Muscle of leg (tissue), 11 donors: Measurements from ENCODE around the gene CCDC201. TPM values are rescaled to one million over a fixed set of nuclear protein-coding genes. Genes with fewer than 3 reads are reported as not detected.

ENCODE experiments used
- DNase-seq: peaks from one replicate; pipeline ENCODE4 v3.0.0; 2013
- H3K27ac ChIP-seq: one replicate; pipeline ENCODE4 v1.5.1; 2013; ENCODE audit warnings: mild to moderate bottlenecking, low read length, control low read depth
- H3K27me3 ChIP-seq: one replicate; pipeline ENCODE4 v1.6.1; 2013; ENCODE audit warnings: low read length; ENCODE audit not compliant: control insufficient read depth, insufficient read depth
- H3K36me3 ChIP-seq: one replicate; pipeline ENCODE4 v1.6.1; 2013; ENCODE audit warnings: low read length; ENCODE audit not compliant: control insufficient read depth, insufficient read depth
- H3K4me1 ChIP-seq: one replicate; pipeline ENCODE4 v1.6.1; 2013; ENCODE audit warnings: low read length; ENCODE audit not compliant: control insufficient read depth, insufficient read depth
- H3K4me3 ChIP-seq: one replicate; pipeline ENCODE4 v1.5.1; 2013; ENCODE audit warnings: low read length, control low read depth
- H3K9me3 ChIP-seq: replicated peaks from 2 replicates; pipeline ENCODE4 v1.6.1; 2013; ENCODE audit warnings: low read depth, low read length; ENCODE audit not compliant: control insufficient read depth
- WGBS: methylation state at CpG from one replicate; pipeline ENCODE4 v1.1.5; 2013; ENCODE audit warnings: missing lambda C conversion rate; ENCODE audit not compliant: insufficient coverage; 5-methylcytosine and 5-hydroxymethylcytosine counted together
- polyA plus RNA-seq, 8 donors: library from polyadenylated mRNA; unstranded; fragments of 120-200 nt; gene quantifications; one replicate each; pipeline versions ENCODE4 v1.2.1 to v1.2.3, GENCODE V29; 2013; ENCODE audit warnings: inconsistent platforms in 1 of 8, low replicate concordance in 1 of 8; ENCODE audit not compliant: insufficient read length in 8 of 8, insufficient read depth in 1 of 8
- total RNA-seq: library from RNA; stranded (reverse); fragments of 120-200 nt; gene quantifications from one replicate; pipeline ENCODE4 v1.2.4, GENCODE V29; 2013

CCDC201 gene
- total and polyA plus RNA-seq, 9 donors: 0.09 TPM; not detected in 8

DNA sequence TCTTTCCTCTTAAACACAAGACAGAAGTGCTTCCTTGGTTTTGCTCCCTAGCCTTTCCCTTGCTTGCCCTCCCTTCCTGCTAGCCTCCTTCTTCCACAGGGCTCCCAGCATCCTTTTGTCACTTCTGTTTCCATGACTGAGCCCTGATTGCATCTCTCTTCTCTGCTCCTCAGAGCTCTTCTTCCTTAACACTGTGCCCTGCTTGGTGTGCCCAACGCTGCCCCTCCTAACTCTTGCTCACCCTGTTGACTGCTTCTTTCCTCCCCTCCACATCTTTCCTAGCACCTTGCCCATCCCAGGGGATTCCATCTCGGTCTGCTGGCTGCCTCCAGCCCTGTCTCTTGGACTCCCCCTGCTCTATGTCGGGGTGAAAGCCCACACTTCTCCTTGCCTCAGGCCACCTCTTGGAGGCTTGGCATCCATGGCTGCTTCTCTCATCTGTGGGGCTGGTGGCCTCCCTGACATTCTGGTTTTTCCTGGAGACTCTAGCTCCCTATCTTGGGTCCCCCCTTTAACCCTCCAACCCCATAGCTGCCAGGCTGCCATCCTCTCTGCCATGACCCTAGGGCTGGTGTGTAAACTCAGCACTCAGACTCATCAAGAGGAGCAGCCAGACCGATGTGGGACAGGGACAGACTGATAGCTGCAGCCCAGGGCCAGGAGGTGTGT lies 21.2 kb upstream of the CCDC201 start:
- Histone ChIP-seq H3K27ac (no peak overlapping the region), H3K9me3 (no peaks in the 10 kb centered on the region), H3K4me3 (no peak overlapping the region), H3K36me3 (no peaks in the 10 kb centered on the region), H3K4me1 (peaks cover 1% of the 10 kb centered on the region), H3K27me3 (peaks cover 13% of the 10 kb centered on the region)
- WGBS: 62% methylated on average over 4 of the region's 4 CpGs
- DNase-seq: no peak

- no peak for DNase-seq
- WGBS: 50% methylated on average over 1 of the region's 5 CpGs
Observed at GRCh38 chr7:45893374-45893995, 20.6 kb upstream of the CCDC201 start.

DNA sequence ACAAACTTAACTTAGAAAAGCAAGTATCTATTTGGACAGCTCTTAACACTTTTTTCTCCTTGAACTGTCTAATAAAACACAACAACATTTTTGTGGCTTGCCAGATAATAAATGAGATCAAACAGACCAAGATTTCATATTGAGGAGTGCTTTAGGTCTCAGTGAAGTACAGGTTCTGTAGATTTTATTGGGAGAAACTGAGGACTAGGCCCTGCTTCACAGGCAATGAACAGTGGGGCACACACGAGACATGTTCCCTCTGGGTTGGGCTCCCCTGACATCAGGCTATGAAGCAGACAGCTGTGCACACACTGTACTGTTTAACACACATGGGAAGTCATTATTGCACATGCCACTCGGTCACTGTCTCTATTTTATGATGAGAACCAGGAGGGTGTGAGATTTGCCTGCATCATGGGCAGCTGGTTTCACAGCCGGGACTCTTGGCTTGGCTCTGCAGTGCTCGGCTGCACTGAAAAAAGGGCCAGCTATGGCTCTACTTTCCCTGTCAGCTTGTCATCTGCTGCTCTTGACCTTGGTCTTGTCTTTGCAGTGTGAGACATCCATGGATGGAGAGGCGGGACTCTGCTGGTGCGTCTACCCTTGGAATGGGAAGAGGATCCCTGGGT lies 19.6 kb upstream of the CCDC201 start:
- no peak overlapping the region for H3K27ac ChIP-seq
- no peaks in the 10 kb centered on the region for H3K9me3 ChIP-seq
- no peaks in the 10 kb centered on the region for H3K36me3 ChIP-seq
- H3K4me1 ChIP-seq: peaks cover 9% of the 10 kb centered on the region
- DNase-seq: no peak
- no peak overlapping the region for H3K4me3 ChIP-seq
- peaks cover 26% of the 10 kb centered on the region for H3K27me3 ChIP-seq
- WGBS: 55% methylated on average over 3 of the region's 6 CpGs

More at GRCh38 chr7:45893374-45893995, 20.6 kb upstream of the CCDC201 start:
- H3K4me1 ChIP-seq: peaks cover 4% of the 10 kb centered on the region
- H3K27me3 ChIP-seq: peaks cover 16% of the 10 kb centered on the region
- no peaks in the 10 kb centered on the region for H3K9me3 ChIP-seq
- no peaks in the 10 kb centered on the region for H3K36me3 ChIP-seq
- H3K4me3 ChIP-seq: no peak overlapping the region
- no peak overlapping the region for H3K27ac ChIP-seq

GRCh38 chr7:45891462-45892402 lies 18.9 kb upstream of the CCDC201 start:
- H3K27ac ChIP-seq: no peak overlapping the region
- WGBS: 75% methylated on average over 2 of the region's 10 CpGs
- H3K27me3 ChIP-seq: peaks cover 30% of the 10 kb centered on the region
- no peaks in the 10 kb centered on the region for H3K36me3 ChIP-seq
- no peaks in the 10 kb centered on the region for H3K9me3 ChIP-seq
- no peak for DNase-seq
- no peak overlapping the region for H3K4me3 ChIP-seq
- peaks cover 9% of the 10 kb centered on the region for H3K4me1 ChIP-seq

DNA sequence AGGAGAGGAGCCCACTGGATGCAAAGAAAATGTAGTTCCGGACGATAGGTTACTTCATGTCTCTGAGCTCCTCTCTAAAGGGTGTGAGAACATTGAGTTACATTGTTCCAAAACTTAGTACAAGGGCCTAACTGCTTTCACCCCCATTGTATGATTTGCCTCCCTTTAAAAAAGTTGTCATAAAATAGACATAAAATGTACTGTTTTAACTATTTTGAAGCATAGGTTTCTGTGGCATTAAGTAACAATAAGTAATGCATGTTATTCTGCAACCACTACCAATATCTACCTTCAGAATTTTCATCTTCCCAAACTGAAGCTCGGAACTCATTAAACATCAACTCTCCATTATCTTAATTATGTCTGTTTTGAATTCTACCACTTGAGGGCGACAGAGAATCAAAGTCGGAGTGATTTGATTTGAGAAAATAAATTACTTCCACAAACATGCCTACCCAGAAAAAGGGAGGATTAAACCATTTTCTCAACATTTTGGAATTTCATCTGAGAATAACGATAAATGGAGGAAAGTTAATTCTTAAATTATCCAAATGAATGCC lies 18.1 kb upstream of the CCDC201 start:
- Histone ChIP-seq H3K4me3 (no peak overlapping the region), H3K4me1 (peaks cover 9% of the 10 kb centered on the region), H3K27me3 (peaks cover 30% of the 10 kb centered on the region), H3K9me3 (no peaks in the 10 kb centered on the region), H3K36me3 (no peaks in the 10 kb centered on the region), H3K27ac (no peak overlapping the region)
- DNase-seq: peak; percentile 75
- WGBS: 100% methylated on average over 1 of the region's 6 CpGs

- H3K4me1 ChIP-seq: peaks cover 9% of the 10 kb centered on the region
- H3K27me3 ChIP-seq: peaks cover 30% of the 10 kb centered on the region
- H3K27ac ChIP-seq: no peak overlapping the region
- no peaks in the 10 kb centered on the region for H3K36me3 ChIP-seq
- no peak for DNase-seq
- no peak overlapping the region for H3K4me3 ChIP-seq
- WGBS: 90% methylated on average over 7 of the region's 8 CpGs
- no peaks in the 10 kb centered on the region for H3K9me3 ChIP-seq
Observed at GRCh38 chr7:45890125-45890901, 17.4 kb upstream of the CCDC201 start.

GRCh38 chr7:45889367-45890067 lies 16.6 kb upstream of the CCDC201 start:
- H3K27ac ChIP-seq: peak overlapping the region; percentile 9
- H3K9me3 ChIP-seq: no peaks in the 10 kb centered on the region
- H3K27me3 ChIP-seq: peaks cover 30% of the 10 kb centered on the region
- DNase-seq: no peak
- no peaks in the 10 kb centered on the region for H3K36me3 ChIP-seq
- 57% methylated on average over 4 of the region's 8 CpGs for WGBS
- H3K4me3 ChIP-seq: no peak overlapping the region
- peaks cover 9% of the 10 kb centered on the region for H3K4me1 ChIP-seq

DNA sequence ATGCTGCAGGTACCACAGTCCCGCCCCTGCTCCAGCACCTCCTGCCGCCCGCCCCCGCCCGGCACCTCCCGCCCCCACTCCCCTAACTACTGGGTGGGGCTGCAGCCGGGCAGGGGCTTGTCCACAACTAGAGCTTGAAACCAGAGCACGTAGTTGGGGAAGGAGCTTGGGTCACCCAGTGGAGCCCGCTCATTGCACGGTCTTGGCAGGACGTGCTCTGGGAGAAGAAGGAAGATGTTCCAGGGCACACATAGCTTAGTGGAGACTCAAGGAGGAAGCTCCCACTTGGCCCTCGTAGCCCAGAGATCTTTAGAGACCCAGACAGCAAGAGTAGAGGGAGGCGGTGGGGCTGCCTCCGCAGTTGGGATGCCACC lies 16.1 kb upstream of the CCDC201 start:
- peaks cover 30% of the 10 kb centered on the region for H3K27me3 ChIP-seq
- H3K4me3 ChIP-seq: no peak overlapping the region
- peaks cover 9% of the 10 kb centered on the region for H3K4me1 ChIP-seq
- H3K36me3 ChIP-seq: no peaks in the 10 kb centered on the region
- DNase-seq: no peak
- H3K27ac ChIP-seq: peak overlapping the region; percentile 9
- no peaks in the 10 kb centered on the region for H3K9me3 ChIP-seq
- WGBS: 13% methylated on average over 7 of the region's 14 CpGs
